ENCODE measurements around the gene NR1H4. TPM values are rescaled to one million over a fixed set of nuclear protein-coding genes. Genes with fewer than 3 reads are reported as not detected.

Gene NR1H4
- total and polyA plus RNA-seq, 9 of the 15 experiments (the other 6 are each of a cell fraction or from before 2014, with no cell fraction given), result 0.03 TPM; not detected in 8

GRCh38 chr12:100442403-100442802, 31.3 kb upstream of the NR1H4 start:
- Histone ChIP-seq H4K20me1 (replicated peaks; ENCODE audit: control insufficient read depth, insufficient read depth, low read length) (no peaks in the 10 kb centered on the region), H3K36me3 (ENCODE audit: control insufficient read depth, insufficient read depth, low read length) (no peaks in the 10 kb centered on the region), H3K79me2 (ENCODE audit: control insufficient read depth, insufficient read depth, low read length) (no peaks in the 10 kb centered on the region), H3K9me1 (ENCODE audit: control insufficient read depth, insufficient read depth, low read length) (no peaks in the 10 kb centered on the region), H3K4me2 (ENCODE audit: insufficient read depth, low read length) (no peak overlapping the region), H3K27ac (ENCODE audit: extremely low read depth, low read depth, low read length) (no peak overlapping the region), H3K4me1 (replicated peaks in 1 of 2; ENCODE audit: control insufficient read depth in 2 of 2, insufficient read depth in 2 of 2, low read length in 2 of 2) (peaks cover 0 to 8% of the 10 kb centered on the region in 2 experiments; a peak in 2 of 5 replicates), H3K27me3 (ENCODE audit: control insufficient read depth in 2 of 2, insufficient read depth in 2 of 2, low read length in 2 of 2) (no peaks in the 10 kb centered on the region), H2AFZ (ENCODE audit: low read depth, low read length) (no peak overlapping the region), H3K4me3 (no peak overlapping the region), H3K9ac (ENCODE audit: insufficient read depth in 1 of 2, low read depth in 2 of 2, low read length in 2 of 2) (no peak overlapping the region), H3K9me3 (replicated peaks; ENCODE audit: control insufficient read depth, insufficient read depth, low read depth, low read length) (no peaks in the 10 kb centered on the region)
- ATAC-seq (no peak), DNase-seq (ENCODE audit: extremely low read depth in 1 of 4, low spot score in 3 of 4) (no peak), FAIRE-seq (no peak)
- intact Hi-C loops (cut with micrococcal nuclease), result no loop called here
- BruUV-seq (replicated peaks), result no TSS peak
- POLR2A ChIA-PET, result no interaction called here
- TF ChIP-seq SMC3 (conservative IDR thresholded peaks at IDR 0.05; ENCODE audit: insufficient read depth, low read depth, low read length) (no peak), ARID3B (CRISPR knock-in tag; IDR thresholded peaks at IDR 0.05; ENCODE audit: borderline replicate concordance) (no peak), KHSRP (IDR thresholded peaks at IDR 0.05) (no peak), E2F1 (CRISPR knock-in tag; IDR thresholded peaks at IDR 0.05) (no peak), SAFB2 (IDR thresholded peaks at IDR 0.05; ENCODE audit: borderline replicate concordance, low read depth, low read length, severe bottlenecking) (no peak), C11orf30 (IDR thresholded peaks at IDR 0.05; ENCODE audit: low read depth) (no peak), GTF2A2 (tag; IDR thresholded peaks at IDR 0.05) (no peak), SIRT6 (IDR thresholded peaks at IDR 0.05; ENCODE audit: low read depth, low read length) (no peak), POLR2H (tag; IDR thresholded peaks at IDR 0.05; ENCODE audit: low read depth) (no peak), POLR2A (conservative IDR thresholded peaks at IDR 0.05) (no peak), HDAC3 (IDR thresholded peaks at IDR 0.05; ENCODE audit: borderline replicate concordance, partially characterized antibody) (no peak), ZFP1 (CRISPR knock-in tag; IDR thresholded peaks at IDR 0.05) (no peak), TAL1 (IDR thresholded peaks at IDR 0.05) (no peak), HNRNPK (IDR thresholded peaks at IDR 0.05; ENCODE audit: low read depth, low read length, poor library complexity, severe bottlenecking) (no peak), ZNF384 (IDR thresholded peaks at IDR 0.05; ENCODE audit: low read depth, low read length) (no peak), NFE2 (IDR thresholded peaks at IDR 0.05; ENCODE audit: low read depth) (no peak), SMAD1 (IDR thresholded peaks at IDR 0.05; ENCODE audit: low read depth, low read length, partially characterized antibody) (no peak), KLF1 (tag; IDR thresholded peaks at IDR 0.05) (no peak)
- in situ Hi-C loops (cut with MboI), result no loop called here
- CTCF ChIA-PET (ENCODE audit: low intra/inter-chr PET ratio), result no interaction called here
- 20% methylated on average over 1 of the region's 1 CpG for WGBS (ENCODE audit: insufficient coverage, low coverage, missing lambda C conversion rate)

Data from K562 (cell line).